ELF-1 (cell line): Measurements from ENCODE around the gene SLC24A4.
"Not testable (repeated sequence)": the region's sequence is repeated elsewhere in the genome, so short reads cannot be mapped to it uniquely, and the experiment has no call there.

ENCODE experiments used
- DNase-seq: peaks from one replicate; pipeline ENCODE4 v3.0.0-alpha.2; 2016; ENCODE audit warnings: low read depth, low spot score

The SLC24A4 gene

DNA sequence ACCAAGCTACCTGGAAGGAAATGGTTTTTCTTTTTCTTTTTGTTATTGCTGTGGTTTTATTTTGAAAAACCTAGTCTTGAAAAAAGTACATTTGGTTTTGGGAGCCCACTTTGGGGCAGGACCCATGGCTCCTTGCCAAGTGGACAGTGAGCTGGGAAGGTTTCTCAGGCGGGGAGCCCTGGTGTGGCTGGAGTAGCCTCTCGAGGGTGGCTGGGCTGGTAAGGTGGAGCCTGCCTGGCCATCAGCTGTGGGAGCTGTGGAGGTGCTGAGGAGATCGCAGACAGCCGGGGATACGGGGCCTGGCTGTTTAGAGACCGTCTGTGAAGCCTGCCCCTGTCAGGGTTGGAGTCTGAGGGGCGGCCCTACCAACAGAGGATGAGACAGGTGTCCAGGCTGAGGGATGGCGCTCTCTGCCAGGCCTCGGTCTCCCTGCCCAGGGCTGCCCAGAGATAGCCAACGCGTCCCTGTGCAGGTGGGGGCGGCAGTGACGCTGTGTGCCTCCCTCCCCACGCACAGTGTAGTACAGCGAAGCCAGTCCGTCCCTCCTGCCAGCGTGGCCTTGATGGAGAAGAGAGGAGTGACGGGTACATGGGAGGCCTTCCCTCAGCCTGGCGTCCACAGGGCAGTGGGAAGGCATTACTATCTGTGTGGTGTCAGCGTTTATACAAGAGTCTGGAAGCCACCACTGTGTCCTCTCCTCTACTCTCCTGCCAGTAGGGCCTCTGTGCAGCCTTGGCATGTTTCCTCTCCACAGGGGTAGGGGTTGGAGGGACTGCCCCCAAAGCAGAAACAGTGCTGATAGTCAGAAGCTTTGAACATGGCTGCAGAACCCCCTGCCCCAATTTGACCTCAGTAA is 196.5 kb downstream of the SLC24A4 start:
- DNase-seq: no peak

DNA sequence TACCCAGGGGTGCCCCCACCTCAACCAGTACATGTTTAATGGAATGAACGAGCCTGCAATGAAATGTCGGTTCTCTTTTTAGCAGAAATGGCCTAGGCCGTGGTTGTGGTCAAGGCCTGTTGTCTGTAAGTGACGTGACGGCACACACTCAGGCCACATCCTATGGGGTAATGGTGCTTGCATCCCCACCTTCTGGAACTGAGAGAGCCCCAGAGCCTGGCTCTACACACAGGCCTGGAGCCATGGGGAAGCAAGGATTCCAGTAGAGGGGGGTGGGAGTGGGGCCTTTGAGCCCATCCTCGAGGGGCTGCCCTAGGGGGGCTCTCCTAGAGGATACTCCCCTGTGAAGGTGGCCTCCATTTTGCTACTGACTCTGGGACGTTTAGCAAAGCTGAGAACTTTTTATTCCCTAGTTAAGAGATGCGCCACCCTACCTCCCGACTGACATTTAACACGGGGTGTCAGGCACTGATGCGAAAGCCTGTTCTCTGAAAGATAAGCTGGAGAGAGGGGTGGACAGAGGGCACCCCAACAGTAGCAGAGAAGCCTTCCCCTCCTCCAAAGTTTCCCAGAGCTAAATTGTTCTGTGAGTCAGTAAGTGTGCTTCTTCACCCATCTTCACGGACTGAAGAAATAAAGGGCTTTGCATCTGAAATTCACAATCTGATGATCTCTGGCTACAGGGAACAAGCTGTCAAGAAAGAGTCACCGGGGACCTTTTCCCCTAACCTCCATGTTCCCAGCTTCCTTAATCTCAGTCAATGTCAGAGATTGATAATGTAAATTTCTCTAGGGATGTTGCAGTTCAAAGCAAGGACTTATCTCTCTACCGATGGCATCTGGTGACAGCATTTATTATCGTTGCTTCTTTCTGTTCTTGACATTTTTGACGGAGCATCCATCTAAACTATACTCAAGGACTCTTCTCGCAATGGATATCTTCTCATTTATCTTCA is 197.4 kb downstream of the SLC24A4 start:
- DNase-seq: no peak

DNA sequence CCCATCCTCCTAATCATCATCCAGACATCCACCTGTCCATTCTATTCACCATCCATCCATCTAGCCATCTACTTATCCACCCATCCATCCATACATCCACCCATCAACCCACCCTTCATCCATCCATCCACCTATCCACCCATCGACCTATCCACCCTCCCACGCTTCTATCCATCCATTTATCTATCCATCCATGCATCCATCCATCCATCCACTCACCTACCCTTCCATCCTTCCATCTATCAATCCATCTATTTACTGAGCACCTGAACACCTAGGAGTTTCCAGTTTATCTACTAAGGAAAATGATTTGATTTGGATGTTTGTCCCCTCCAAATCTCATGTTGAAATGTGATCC is 198.1 kb downstream of the SLC24A4 start:
- DNase-seq: no peak

DNA sequence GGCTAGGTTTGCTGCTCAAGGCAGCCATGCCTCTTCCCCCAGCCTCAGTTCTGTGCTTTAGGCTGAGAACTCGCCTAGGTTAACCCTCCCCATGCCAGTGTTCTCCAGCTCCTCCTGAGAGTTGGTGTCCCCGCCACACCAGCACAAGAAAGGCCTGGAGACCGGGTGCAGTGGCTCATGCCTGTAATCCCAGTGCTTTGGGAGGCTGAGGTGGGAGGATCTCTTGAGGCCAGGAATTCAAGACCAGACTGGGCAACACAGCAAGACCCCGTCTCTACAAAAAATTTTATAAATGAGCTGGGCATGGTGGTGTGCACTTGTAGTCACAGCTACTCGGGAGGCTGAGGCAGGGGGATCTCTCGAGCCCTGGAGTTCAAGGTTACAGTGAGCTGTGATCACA is 200.8 kb downstream of the SLC24A4 start:
- DNase-seq: no peak

DNA sequence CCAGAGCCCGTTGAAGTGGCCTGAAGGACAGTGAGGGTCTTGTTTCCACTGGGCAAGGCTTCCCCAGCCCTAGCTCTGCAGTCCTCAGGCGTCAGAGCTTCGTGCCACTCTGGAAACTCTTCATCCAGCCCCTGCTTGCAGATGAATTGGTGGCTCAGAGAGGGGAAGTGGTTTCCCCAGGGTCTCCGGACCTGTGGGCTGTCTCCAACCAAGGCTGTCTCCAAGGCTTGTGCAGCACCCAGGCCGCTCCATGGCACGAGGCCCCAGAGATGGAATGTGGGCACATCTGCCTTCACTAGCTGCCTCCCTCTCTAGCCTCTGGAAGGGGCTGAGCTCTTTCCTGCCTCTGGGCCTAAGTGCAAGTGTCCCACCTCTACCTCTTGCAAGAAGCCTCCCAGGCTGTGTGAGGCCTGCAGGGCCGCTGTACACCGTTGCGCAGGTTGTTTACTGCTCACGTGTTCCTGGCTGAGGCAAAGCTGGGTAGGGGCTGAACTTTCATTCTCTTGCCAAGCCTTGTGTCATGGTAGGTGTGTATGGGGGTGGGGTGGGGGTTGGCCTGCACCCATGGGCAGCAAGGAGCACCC is 201.7 kb downstream of the SLC24A4 start:
- DNase-seq: no peak

DNA sequence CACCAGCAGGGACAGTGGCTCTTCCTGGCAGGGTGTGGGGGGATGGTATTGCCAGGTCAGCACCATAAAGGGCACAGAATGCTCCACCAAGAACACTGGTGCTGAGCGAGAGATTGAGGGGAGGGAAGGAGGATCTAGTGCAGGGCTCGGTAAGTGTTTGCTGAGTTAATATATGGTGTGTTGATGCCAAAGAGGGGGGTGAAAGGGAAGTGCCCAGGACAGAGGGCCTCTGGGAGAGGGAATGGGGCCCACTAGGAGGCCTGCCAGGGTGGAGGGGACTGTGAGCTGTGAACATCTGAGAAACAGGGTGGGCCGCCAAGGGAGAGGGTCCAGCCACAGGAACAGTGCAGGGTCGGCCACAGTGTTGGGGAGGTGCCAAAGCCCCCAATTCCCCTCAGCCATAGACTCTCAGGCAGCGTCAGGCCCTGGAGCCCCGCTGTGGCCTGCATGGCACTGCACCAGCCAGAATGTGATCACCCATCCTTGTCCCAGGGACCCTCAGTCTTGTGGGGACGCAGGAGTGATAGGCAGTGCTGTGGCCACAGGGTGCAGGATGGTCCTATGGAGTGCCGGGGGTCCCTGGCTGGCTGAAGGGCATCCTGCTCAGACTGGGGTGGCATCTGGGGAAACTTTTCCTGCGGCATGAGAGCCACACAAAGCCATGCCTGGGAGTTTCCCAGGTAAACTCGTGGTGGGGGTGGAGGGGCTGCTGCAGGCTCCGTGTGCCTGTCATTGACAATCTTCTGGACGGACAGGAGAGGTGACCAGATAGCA is 202.5 kb downstream of the SLC24A4 start:
- DNase-seq: no peak

DNA sequence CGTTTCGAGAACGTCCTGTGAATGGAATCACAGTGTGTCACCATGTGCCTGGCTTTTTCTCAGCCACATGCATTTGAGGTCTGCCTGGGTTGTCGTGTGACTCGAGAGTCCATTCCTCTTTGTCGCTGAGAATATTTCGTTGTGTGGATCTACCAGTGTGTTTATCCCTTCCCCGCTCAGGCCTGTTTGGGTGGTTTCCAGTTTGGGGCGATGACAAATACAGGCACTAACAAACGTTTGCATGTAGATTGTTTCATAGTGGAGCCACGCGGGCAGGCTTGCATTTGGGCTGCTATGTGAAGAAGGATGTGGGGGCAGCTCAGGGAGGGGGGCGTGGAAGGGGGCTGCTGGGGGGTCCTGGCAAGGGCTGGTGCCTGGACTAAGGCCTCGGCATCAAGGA is 204.8 kb downstream of the SLC24A4 start:
- DNase-seq: no peak

DNA sequence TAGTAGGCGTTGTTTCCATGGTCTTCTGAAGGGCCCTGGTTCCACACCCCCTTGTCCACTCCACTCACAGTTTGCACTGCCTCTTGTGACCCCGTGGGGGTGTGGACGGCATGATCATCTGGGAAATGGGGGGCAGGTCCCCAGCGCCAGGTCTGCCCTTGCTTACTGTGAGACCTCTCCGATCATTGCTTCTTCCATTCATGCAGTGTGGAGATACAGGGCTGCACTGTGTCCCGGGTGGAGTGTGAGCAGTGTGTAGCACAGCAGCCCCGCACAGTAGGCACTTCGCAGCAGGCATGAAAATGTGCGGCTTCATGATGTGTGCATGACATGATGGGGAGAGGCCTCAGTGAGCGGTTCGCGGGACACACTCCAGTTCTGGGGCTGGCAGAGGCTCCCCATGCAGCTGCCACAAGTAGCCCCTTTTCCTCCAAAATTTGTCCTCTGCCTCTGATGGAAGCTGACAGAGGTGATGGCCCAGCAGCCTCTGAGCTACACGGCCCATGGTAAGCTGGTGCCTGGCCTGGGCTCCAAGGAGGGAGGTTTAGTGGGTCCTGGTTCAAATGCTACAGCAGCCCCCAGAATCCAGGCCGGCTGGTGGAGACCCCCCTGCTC is 205.6 kb downstream of the SLC24A4 start:
- no peak for DNase-seq

DNA sequence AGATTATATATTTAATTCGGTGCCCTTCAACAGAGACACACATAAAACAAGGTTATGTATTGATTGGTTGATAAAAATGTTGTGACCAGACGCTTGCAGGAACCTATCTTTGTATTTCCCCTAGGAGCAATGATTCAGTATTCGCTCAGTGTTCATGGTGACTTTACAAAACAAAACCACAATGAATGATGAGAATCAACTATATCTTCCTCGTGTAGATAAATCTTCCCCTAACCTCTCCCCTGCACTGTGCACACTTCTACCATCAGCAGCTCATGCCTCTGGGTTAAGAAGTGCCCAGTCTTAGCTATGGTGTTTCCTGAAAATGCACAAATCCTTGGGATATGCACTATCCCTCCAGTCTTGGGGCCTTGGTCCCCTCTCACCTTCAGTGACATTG is 206.9 kb downstream of the SLC24A4 start:
- DNase-seq: no peak

DNA sequence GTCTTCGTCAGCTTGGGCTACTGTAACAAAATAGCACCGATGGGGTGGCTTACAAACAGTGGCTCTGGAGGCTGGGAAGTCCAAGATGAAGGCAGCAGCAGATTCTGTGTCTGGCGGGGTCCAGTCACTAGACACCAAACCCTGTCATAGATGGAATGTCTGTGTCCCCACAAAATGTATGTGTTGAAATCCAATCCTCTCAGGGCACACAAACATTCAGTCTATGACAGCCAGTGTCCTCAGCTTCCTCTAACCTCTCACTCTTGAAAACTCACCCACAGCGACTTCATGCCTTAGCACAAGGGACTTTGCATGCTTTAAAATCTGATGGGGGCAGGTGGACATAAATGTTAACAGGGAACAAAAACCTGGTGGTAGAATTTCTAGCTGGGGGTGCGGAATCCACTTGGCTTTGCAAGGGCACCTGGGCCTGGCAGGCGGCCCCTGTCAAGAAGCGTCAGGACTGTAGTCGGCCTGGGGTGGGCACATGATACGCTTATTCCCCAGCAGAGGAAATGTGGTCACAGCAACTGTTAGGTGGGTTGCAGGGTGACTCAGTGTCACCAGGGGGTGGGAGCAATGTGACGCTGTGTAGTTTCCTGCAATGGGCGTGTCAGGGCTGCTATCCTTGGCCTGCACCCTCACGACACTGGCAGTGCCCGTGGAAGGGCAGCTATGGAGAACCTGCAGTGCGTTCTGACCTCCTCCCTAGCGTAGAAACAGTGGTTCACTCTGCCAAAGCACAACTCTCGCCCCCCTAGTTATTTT is 208.3 kb downstream of the SLC24A4 start:
- no peak for DNase-seq

DNA sequence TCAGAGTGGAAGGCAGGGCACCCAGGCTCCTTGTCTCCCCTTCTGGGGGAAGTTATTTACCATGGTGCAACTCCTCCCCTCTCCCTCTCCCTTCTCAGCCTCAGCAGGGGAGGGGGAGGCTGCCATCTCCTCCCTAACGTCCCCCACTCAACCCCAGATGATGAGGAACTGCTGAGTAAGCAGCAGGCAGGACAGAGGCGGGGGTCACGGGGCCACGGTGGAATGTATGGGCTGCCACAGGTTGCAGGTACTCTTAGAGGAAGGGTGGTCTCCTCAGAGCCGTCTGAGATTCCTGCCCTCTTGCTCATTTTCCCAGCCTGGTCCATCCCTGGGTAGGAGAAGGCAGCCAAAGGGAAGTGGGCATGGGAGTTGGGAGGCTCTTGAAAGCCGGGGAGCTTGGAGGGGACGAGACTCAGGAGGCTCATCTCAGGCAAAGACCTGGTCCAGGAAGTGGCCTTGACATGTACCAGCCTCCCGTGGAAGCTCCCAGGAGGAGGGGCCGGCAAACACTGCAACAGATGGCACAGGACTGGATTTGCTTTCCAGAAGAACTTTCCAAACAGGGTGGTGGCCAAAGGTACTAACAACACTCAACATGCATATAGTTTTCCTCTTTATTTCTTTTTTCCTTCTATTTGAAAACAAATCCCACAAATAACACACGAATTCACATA is 209.7 kb downstream of the SLC24A4 start:
- no peak for DNase-seq

DNA sequence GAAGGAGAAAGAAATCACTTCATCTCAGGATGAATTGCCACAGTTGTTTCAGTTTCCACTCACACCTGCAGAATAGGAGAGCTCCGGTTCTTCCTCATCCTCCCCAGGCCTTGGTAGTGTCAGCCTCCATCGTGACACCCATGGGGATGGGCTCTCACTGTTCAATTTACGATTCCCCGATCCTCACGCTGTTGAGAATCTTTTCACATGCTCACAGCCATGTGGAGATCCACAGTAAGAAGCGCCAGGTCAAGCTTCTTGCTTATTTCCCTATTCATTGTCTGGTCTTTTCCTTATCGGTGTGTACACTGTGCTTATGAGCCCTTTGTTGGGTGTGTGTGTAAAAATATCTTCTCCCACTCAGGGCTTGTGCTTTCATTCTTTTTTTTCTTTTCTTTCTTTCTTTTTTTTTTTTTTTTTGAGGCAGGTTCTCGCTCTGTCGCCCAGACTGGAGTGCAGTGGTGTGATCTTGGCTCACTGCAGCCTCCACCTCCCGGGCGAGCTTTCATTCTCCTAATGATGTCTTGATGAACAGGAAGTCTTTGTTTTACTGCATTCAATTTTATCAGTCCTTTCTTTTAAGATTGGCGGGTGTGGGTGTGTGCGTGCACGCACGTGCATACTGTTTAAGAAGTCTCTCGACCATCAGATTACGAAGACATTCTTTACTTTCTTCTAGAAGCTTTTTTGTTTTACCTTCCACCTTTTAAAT is 212.1 kb downstream of the SLC24A4 start:
- DNase-seq: no peak

DNA sequence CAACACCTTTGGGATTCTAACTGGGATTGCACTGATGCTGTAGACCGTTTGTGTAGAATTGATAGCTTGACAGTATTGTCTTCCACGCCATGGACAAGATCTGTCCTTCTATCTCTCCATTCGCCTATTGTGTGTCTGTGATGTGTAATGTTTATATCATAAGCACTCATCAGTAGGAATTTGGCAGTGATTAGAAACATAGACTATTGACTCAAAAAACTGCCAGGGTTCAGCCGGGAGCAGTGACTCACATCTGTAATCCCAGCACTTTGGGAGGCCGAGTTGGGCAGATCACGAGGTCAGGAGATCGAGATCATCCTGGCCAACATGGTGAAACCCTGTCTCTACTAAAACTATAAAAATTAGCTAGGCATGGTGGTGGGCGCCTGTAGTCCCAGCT is 213.3 kb downstream of the SLC24A4 start:
- DNase-seq: not testable (repeated sequence)

DNA sequence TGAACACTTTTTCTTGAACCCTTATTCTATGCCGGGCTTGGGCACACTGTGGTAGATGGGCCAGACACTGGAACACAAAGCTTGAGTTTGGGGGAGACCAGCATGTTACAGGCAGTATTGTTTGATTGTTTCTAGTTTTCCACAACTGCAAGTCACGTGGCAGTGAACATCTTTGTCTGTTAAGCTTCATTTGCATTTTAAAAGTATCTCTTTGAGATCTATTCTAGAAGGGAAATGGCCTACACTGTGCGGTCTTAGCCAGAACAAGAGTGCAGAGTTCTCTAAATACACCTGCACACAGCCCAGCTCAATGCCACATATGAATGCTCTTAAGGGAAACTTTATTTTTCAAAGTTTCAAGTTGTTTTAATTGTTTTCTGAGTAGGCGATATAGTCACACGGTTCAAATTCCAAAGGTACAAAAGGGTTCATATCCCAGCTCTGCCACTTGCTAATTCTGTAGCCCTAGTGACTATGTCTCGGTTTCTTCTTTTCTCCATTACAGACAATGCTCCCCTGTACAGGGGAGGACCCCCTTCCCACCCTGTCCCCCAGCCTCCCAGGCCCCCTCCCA is 215.5 kb downstream of the SLC24A4 start:
- DNase-seq: no peak

DNA sequence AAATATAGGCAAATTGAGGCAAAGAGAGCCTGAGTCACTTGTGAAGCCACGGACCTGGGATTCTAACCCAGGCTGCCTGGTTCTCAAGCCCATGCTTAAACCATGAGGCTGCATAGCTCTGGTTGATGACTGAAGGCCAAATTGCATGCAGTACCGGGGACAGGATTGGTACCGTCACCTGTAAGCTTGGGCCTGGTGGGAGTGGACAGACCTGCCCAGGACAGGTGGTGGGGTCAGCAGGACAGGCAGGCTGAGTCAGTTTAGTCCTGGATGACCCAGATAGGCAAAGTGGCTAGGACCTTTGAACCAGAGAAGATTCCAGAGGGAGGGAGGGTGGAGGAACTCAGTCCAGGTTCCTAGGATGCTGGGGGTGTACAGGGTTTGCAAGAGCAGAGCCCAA is 216.5 kb downstream of the SLC24A4 start:
- DNase-seq: no peak

DNA sequence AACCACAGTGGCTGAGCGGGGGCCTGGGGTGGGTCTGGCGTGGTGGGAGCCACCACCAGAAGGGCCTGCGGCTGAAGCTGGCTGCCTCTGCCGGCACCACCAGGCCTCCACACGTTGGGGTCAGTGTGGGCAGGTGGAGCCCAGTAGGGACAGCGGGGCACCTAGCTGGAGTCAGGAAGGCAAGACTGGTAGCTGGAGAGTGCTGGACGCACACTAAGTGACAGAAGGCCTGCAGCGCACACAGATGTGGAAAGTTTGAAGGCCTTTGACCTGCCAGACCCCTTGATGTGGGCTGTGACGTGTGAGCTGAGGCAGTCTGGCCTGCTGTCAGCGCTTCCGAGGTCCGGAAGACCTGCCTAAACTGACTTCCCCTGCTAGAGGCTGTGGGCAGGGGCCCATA is 216.9 kb downstream of the SLC24A4 start:
- DNase-seq: no peak

DNA sequence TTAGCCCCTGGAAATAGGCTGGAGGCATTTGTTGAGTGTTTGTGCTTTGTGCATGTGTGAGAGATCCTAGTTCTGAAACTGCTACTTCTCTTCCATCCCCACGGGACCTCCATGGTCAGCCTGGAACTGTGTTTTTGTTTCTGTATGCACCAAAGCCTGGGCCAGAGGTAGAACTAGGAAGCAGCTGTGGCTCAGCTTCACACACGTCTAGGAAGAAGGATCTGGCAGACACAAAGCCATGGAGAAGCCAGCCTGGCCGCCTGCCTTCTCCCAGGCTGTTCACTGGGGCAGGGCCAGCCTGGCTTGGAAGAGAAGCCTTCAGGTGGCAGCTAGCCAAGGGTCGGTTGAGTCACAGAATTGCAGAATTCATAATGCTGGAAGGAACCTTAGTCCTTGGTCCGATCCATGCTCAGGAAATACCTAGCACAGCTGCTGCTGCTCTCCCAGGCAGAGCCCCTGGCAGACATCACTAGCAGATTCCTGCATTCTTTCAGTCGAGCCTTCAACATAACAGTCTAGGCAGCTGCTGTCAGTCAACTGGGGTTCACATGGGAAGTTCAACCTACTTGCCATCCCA is 217.6 kb downstream of the SLC24A4 start:
- DNase-seq: no peak

DNA sequence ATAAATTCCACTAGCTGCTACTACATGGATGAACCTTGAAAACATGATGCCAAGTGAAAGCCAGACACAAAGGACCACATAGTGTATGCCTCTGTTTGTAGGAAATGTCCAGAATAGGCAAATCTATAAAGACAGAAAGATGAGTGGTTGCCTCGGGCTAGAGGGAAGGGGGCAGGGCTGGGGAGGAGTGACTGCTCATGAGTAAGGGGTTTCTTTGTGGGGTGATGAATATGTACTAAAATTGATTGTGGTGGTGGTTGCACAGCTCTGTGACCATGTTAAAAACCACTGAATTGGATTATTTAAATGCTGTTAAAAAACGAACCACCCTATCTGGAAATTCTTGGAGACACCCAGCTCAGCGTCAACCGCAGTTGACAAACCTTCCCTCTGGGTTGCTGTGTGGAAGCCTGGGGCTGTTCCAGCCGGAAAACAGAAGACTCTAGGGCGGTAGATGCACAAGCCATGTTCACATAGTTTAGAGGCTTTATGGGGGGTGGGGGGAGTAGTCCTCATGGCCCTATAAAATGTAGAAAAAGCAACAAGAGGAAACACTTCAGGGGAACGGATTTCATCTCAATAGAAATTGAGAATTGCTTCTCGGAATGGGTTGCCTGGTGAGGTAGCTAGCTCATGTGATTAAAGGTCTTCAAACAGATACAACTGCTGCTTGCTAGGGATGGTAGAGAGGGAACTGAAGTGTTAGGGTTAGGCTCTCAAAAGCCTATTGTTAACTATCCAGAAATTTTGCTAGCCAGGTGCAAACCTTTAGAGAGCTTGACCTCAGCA is 220.0 kb downstream of the SLC24A4 start:
- DNase-seq: no peak
